ENCODE data around the gene THG1L. TPM values are rescaled to one million over a fixed set of nuclear protein-coding genes. Genes with fewer than 3 reads are reported as not detected.
"Not testable (repeated sequence)": the region's sequence is repeated elsewhere in the genome, so short reads cannot be mapped to it uniquely, and the experiment has no call there.

THG1L gene
- total RNA-seq, 1 experiment from 2014 or later: 11.0 TPM

GRCh38 chr5:157689942-157690689, 41.1 kb upstream of the THG1L start:
- Mint-ChIP-seq H3K36me3 (ENCODE audit: insufficient read depth, unreplicated experiment) (no peaks in the 10 kb centered on the region), H3K27me3 (ENCODE audit: unreplicated experiment) (no peaks in the 10 kb centered on the region), H3K27ac (ENCODE audit: unreplicated experiment) (no peak overlapping the region), H3K9me3 (ENCODE audit: low read depth, unreplicated experiment) (peaks cover 5% of the 10 kb centered on the region), H3K4me1 (ENCODE audit: low read depth, unreplicated experiment) (no peaks in the 10 kb centered on the region), H3K4me3 (ENCODE audit: low read depth, unreplicated experiment) (no peak overlapping the region)
- intact Hi-C loops (cut with micrococcal nuclease; ENCODE audit: unreplicated experiment): no loop called here
- TF ChIP-seq CTCF (IDR thresholded peaks at IDR 0.05; ENCODE audit: unreplicated experiment): peak; percentile 25
- DNase-seq: no peak
- BruUV-seq (replicated peaks): no TSS peak
- CTCF ChIA-PET: no interaction called here

- Mint-ChIP-seq H3K4me1 (ENCODE audit: low read depth, unreplicated experiment) (no peaks in the 10 kb centered on the region), H3K27ac (ENCODE audit: unreplicated experiment) (no peak overlapping the region), H3K36me3 (ENCODE audit: insufficient read depth, unreplicated experiment) (no peaks in the 10 kb centered on the region), H3K9me3 (ENCODE audit: low read depth, unreplicated experiment) (peaks cover 5% of the 10 kb centered on the region), H3K4me3 (ENCODE audit: low read depth, unreplicated experiment) (no peak overlapping the region), H3K27me3 (ENCODE audit: unreplicated experiment) (no peaks in the 10 kb centered on the region)
- BruUV-seq (replicated peaks): no TSS peak
- CTCF ChIA-PET: no interaction called here
- DNase-seq: no peak
- TF ChIP-seq CTCF (IDR thresholded peaks at IDR 0.05; ENCODE audit: unreplicated experiment): no peak
- intact Hi-C loops (cut with micrococcal nuclease; ENCODE audit: unreplicated experiment): no loop called here
Observed at GRCh38 chr5:157690690-157691433, 40.4 kb upstream of the THG1L start.

DNA sequence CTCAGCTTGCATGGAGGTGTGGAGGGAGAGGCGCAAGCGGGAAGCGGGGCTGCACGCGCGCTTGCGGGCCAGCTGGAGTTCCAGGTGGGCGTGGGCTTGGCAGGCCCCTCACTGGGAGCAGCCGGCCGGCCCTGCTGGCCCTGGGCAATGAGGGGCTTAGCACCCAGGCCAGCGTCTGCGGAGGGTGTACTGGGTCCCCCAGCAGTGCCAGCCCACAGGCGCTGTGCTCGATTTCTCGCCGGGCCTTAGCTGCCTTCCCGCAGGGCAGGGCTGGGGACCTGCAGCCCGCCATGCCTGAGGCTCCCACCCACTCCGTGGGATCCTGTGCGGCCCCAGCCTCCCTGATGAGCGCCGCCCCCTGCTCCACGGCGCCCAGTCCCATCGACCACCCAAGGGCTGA, 37.4 kb upstream of the THG1L start:
- H3K9me3 Mint-ChIP-seq (ENCODE audit: low read depth, unreplicated experiment); CTCF ChIA-PET; H3K36me3 Mint-ChIP-seq (ENCODE audit: insufficient read depth, unreplicated experiment); BruUV-seq (replicated peaks); H3K4me1 Mint-ChIP-seq (ENCODE audit: low read depth, unreplicated experiment); DNase-seq; H3K4me3 Mint-ChIP-seq (ENCODE audit: low read depth, unreplicated experiment); intact Hi-C loops (cut with micrococcal nuclease; ENCODE audit: unreplicated experiment); H3K27me3 Mint-ChIP-seq (ENCODE audit: unreplicated experiment); H3K27ac Mint-ChIP-seq (ENCODE audit: unreplicated experiment): not testable (repeated sequence)

DNA sequence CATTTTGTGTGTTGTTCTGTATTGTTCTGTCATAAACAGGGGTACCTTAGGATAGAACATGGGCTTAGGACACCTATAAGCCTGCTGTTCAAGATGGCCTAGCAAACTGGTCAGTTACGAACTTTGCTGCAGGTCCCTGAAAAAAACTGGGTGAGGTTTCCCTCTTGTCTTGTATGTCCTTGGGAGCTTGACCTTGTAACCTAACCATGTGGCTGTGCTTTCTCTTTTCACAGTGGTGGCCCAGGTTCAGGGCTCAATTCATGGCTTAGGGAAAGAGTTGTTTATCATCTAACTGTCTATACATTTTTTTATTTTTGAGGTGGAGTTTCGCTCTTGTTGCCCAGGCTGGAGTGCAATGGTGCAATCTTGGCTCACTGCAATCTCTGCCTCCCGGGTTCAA, 35.1 kb upstream of the THG1L start:
- BruUV-seq (replicated peaks); H3K4me1 Mint-ChIP-seq (ENCODE audit: low read depth, unreplicated experiment); H3K4me3 Mint-ChIP-seq (ENCODE audit: low read depth, unreplicated experiment); intact Hi-C loops (cut with micrococcal nuclease; ENCODE audit: unreplicated experiment); DNase-seq; H3K27ac Mint-ChIP-seq (ENCODE audit: unreplicated experiment); H3K36me3 Mint-ChIP-seq (ENCODE audit: insufficient read depth, unreplicated experiment); H3K9me3 Mint-ChIP-seq (ENCODE audit: low read depth, unreplicated experiment); H3K27me3 Mint-ChIP-seq (ENCODE audit: unreplicated experiment): not testable (repeated sequence)
- CTCF ChIA-PET: interaction anchor here (0.6 kb wide), 1 partner anchor 172 kb away, joined by 3 read pairs; no protein-coding TSS in a partner anchor

- DNase-seq; H3K4me3 Mint-ChIP-seq (ENCODE audit: low read depth, unreplicated experiment); H3K9me3 Mint-ChIP-seq (ENCODE audit: low read depth, unreplicated experiment); intact Hi-C loops (cut with micrococcal nuclease; ENCODE audit: unreplicated experiment); CTCF ChIA-PET; H3K27ac Mint-ChIP-seq (ENCODE audit: unreplicated experiment); H3K27me3 Mint-ChIP-seq (ENCODE audit: unreplicated experiment); BruUV-seq (replicated peaks); H3K4me1 Mint-ChIP-seq (ENCODE audit: low read depth, unreplicated experiment); H3K36me3 Mint-ChIP-seq (ENCODE audit: insufficient read depth, unreplicated experiment): not testable (repeated sequence)
Observed at GRCh38 chr5:157698674-157699073, 32.5 kb upstream of the THG1L start.

Data from Calu3 (cell line).